H9 (cell line): ENCODE measurements around the gene PACC1. TPM values are rescaled to one million over a fixed set of nuclear protein-coding genes. Genes with fewer than 3 reads are reported as not detected.
A peak's percentile ranks its signal among the peaks of the same experiment; 100 is the strongest.

ENCODE experiments used
- DNase-seq: peaks from one replicate; pipeline ENCODE4 v3.0.0-alpha.2; 2017
- H2AFZ ChIP-seq: one replicate; pipeline ENCODE4 v1.6.1; 2013; ENCODE audit warnings: mild to moderate bottlenecking, low read length, control low read depth, moderate library complexity
- H2AK5ac ChIP-seq: 2 replicates; pipeline ENCODE4 v1.6.1; 2013; ENCODE audit warnings: low read length, control low read depth, mixed read lengths; ENCODE audit not compliant: insufficient read length
- H2BK120ac ChIP-seq: one replicate; pipeline ENCODE4 v1.6.1; 2013; ENCODE audit warnings: low read depth, mild to moderate bottlenecking, low read length, control low read depth, inconsistent platforms; ENCODE audit not compliant: poor library complexity, severe bottlenecking
- H2BK12ac ChIP-seq: 2 replicates; pipeline ENCODE4 v1.6.1; 2013; ENCODE audit warnings: low read length, control low read depth, mixed read lengths, low read depth; ENCODE audit not compliant: insufficient read length
- H2BK15ac ChIP-seq: 2 replicates; pipeline ENCODE4 v1.6.1; 2013; ENCODE audit warnings: low read depth, low read length, control low read depth
- H2BK20ac ChIP-seq: one replicate; pipeline ENCODE4 v1.6.1; 2013; ENCODE audit warnings: low read depth, mild to moderate bottlenecking, low read length, control low read depth, inconsistent platforms; ENCODE audit not compliant: poor library complexity, severe bottlenecking
- H2BK5ac ChIP-seq: 2 replicates; pipeline ENCODE4 v1.6.1; 2013; ENCODE audit warnings: low read length, control low read depth, mixed read lengths; ENCODE audit not compliant: insufficient read length
- H3K14ac ChIP-seq: 2 replicates; pipeline ENCODE4 v1.6.1; 2013; ENCODE audit warnings: low read length, control low read depth; ENCODE audit not compliant: insufficient read depth
- H3K18ac ChIP-seq: 2 replicates; pipeline ENCODE4 v1.6.1; 2013; ENCODE audit warnings: low read depth, mild to moderate bottlenecking, mixed read lengths, low read length, control low read depth; ENCODE audit not compliant: insufficient read length
- H3K23ac ChIP-seq: 2 replicates; pipeline ENCODE4 v1.6.1; 2013; ENCODE audit warnings: low read length, control low read depth, mixed read lengths, low read depth; ENCODE audit not compliant: insufficient read length
- H3K23me2 ChIP-seq: 2 replicates; pipeline ENCODE4 v1.6.1; 2013; ENCODE audit warnings: low read depth, mild to moderate bottlenecking, mixed read lengths, low read length, control low read depth; ENCODE audit not compliant: insufficient read length, poor library complexity, severe bottlenecking
- H3K27ac ChIP-seq: 2 replicates; pipeline ENCODE4 v1.5.1; 2013; ENCODE audit warnings: low read length, control low read depth, mixed read lengths, low read depth; ENCODE audit not compliant: insufficient read length
- H3K27me3 ChIP-seq: 2 replicates; pipeline ENCODE4 v1.6.1; 2013; ENCODE audit warnings: low read length, control low read depth, inconsistent platforms; ENCODE audit not compliant: insufficient read depth
- H3K4ac ChIP-seq: 2 replicates; pipeline ENCODE4 v1.6.1; 2013; ENCODE audit warnings: low read depth, mild to moderate bottlenecking, control low read depth, inconsistent platforms, low read length, moderate library complexity
- H3K4me1 ChIP-seq: 2 replicates; pipeline ENCODE4 v1.6.1; 2013; ENCODE audit warnings: low read length, control low read depth, inconsistent platforms; ENCODE audit not compliant: insufficient read depth
- H3K4me2 ChIP-seq: 2 replicates; pipeline ENCODE4 v1.6.1; 2013; ENCODE audit warnings: low read length, control low read depth, mixed read lengths; ENCODE audit not compliant: insufficient read length, insufficient read depth
- H3K56ac ChIP-seq: 2 replicates; pipeline ENCODE4 v1.6.1; 2013; ENCODE audit warnings: low read depth, mild to moderate bottlenecking, mixed read lengths, low read length, control low read depth; ENCODE audit not compliant: insufficient read length
- H3K79me1 ChIP-seq: 2 replicates; pipeline ENCODE4 v1.6.1; 2013; ENCODE audit warnings: low read depth, mild to moderate bottlenecking, moderate library complexity, low read length, control low read depth, inconsistent platforms; ENCODE audit not compliant: insufficient read depth, poor library complexity, severe bottlenecking
- H3K79me2 ChIP-seq: 2 replicates; pipeline ENCODE4 v1.6.1; 2013; ENCODE audit warnings: low read length, control low read depth, inconsistent platforms; ENCODE audit not compliant: insufficient read depth
- H3K9ac ChIP-seq: 2 replicates; pipeline ENCODE4 v1.6.1; 2013; ENCODE audit warnings: low read length, control low read depth, mixed read lengths; ENCODE audit not compliant: insufficient read length; ENCODE audit errors: extremely low read depth
- H3K9me3 ChIP-seq: one replicate; pipeline ENCODE4 v1.6.1; 2013; ENCODE audit warnings: low read depth, low read length, inconsistent platforms; ENCODE audit not compliant: control insufficient read depth
- H3T11ph ChIP-seq: one replicate; pipeline ENCODE4 v1.6.1; 2013; ENCODE audit warnings: mild to moderate bottlenecking, low read length, control low read depth, inconsistent platforms
- H4K20me1 ChIP-seq: one replicate; pipeline ENCODE4 v1.6.1; 2013; ENCODE audit not compliant: control insufficient read depth, insufficient read length, insufficient read depth
- H4K5ac ChIP-seq: 2 replicates; pipeline ENCODE4 v1.6.1; 2013; ENCODE audit warnings: low read depth, mild to moderate bottlenecking, mixed read lengths, low read length, control low read depth; ENCODE audit not compliant: insufficient read length
- H4K8ac ChIP-seq: replicated peaks from 2 replicates; pipeline ENCODE4 v1.6.1; 2013; ENCODE audit warnings: low read length, control low read depth, mixed read lengths, low read depth; ENCODE audit not compliant: insufficient read length
- H4K91ac ChIP-seq: 2 replicates; pipeline ENCODE4 v1.6.1; 2013; ENCODE audit warnings: low read depth, mild to moderate bottlenecking, moderate library complexity, mixed read lengths, low read length, control low read depth; ENCODE audit not compliant: insufficient read length
- H3K27ac Mint-ChIP-seq, 3 experiments: 2 replicates in 2 of 3; 3 replicates in 1 of 3; pipeline ENCODE4 v1.8.0; 2020 to 2021; ENCODE audit warnings: mixed read lengths in 3 of 3, mild to moderate bottlenecking in 1 of 3, moderate library complexity in 1 of 3
- H3K27me3 Mint-ChIP-seq: 2 replicates; pipeline ENCODE4 v1.8.0; 2021; ENCODE audit warnings: low read depth, mild to moderate bottlenecking, moderate library complexity, mixed read lengths
- H3K36me3 Mint-ChIP-seq, 3 experiments: 2 replicates in 2 of 3; 3 replicates in 1 of 3; pipeline ENCODE4 v1.8.0; 2020 to 2021; ENCODE audit warnings: low read depth in 3 of 3, mixed read lengths in 3 of 3; ENCODE audit not compliant: insufficient read depth in 1 of 3
- H3K4me1 Mint-ChIP-seq, 2 experiments: 2 replicates each; pipeline ENCODE4 v1.8.0; 2020; ENCODE audit warnings: mixed read lengths in 2 of 2
- H3K4me3 Mint-ChIP-seq, 2 experiments: 2 replicates in 1 of 2; 3 replicates in 1 of 2; pipeline ENCODE4 v1.8.0; 2020 to 2021; ENCODE audit warnings: mild to moderate bottlenecking in 2 of 2, mixed read lengths in 2 of 2, moderate library complexity in 1 of 2
- H3K9me3 Mint-ChIP-seq, 2 experiments: 2 replicates in 1 of 2; 3 replicates in 1 of 2; pipeline ENCODE4 v1.8.0; 2020; ENCODE audit warnings: mild to moderate bottlenecking in 2 of 2, mixed read lengths in 2 of 2, moderate library complexity in 1 of 2
- WGBS: extraction: QIAGEN DNeasy Blood & Tissue Kit; methylation state at CpG from one replicate; pipeline ENCODE4 v1.1.7; 2013; ENCODE audit warnings: missing lambda C conversion rate, low lambda C conversion rate, mixed read lengths; ENCODE audit not compliant: insufficient read length; ENCODE audit errors: extremely low coverage; 5-methylcytosine and 5-hydroxymethylcytosine counted together
- total RNA-seq: library from RNA; stranded (reverse); gene quantifications from 2 replicates; pipeline ENCODE4 v1.2.1, GENCODE V29; 2021
- TF ChIP-seq, protein P1 (sequence below): fragments of 200-600 bp; sonication (generic); conservative IDR thresholded peaks from 3 replicates; pipeline ENCODE4 v1.8.0; 2021; ENCODE audit warnings: antibody characterized with exemption, mild to moderate bottlenecking

Gene PACC1
- total RNA-seq, 1 experiment from 2014 or later = 10.9 TPM

DNA sequence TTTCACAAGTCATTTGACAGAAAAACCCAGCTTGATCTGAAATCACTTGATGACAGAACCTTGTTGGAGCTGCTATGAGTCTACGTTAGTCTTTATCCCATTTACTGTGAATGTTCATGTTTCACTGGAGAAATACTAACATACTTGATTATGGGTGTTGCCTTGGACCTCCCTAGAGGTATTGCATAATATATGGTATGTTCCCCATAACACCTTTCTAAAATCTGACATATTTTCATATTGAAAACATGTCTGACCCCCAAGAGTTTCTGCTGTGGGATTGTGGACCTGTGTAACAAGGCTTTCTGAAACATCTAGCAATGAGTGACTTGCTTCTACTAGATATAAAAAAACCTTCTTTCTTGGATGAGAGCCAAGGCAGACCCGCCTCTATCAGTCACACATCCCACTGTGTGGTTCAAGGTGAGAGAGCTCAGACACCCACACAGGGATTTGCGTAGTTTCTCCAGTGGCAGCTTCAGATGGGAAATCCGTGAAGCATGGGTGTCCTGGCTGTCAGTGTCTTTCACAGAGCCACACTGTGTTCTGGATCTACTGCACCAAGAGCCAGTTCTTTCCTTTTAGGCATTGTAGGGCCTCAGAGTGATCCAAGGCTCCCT is 22.6 kb upstream of the PACC1 start:
- Mint-ChIP-seq H3K4me3 (no peak overlapping the region), H3K4me1 (peaks cover 2 to 9% of the 10 kb centered on the region in 2 experiments), H3K27ac (peak overlapping the region in 1 of 3 experiments; percentile 54; a peak in 1 of 7 replicates), H3K36me3 (no peaks in the 10 kb centered on the region), H3K9me3 (no peaks in the 10 kb centered on the region), H3K27me3 (peaks cover 13% of the 10 kb centered on the region)
- no peak overlapping the region for H3T11ph ChIP-seq
- no peak overlapping the region for H3K56ac ChIP-seq
- H3K9ac ChIP-seq = no peak overlapping the region
- H4K5ac ChIP-seq = no peak overlapping the region
- no peaks in the 10 kb centered on the region for H3K9me3 ChIP-seq
- no peak overlapping the region for H2AFZ ChIP-seq
- no peak overlapping the region for H3K27ac ChIP-seq
- no peak overlapping the region for H3K18ac ChIP-seq
- H3K4ac ChIP-seq = no peak overlapping the region
- no peaks in the 10 kb centered on the region for H3K4me1 ChIP-seq
- H3K23me2 ChIP-seq = peaks cover 4% of the 10 kb centered on the region
- H2AK5ac ChIP-seq = no peak overlapping the region
- H3K14ac ChIP-seq = no peak overlapping the region
- no peak overlapping the region for H2BK5ac ChIP-seq
- H2BK15ac ChIP-seq = no peak overlapping the region
- H4K20me1 ChIP-seq = no peaks in the 10 kb centered on the region
- H3K4me2 ChIP-seq = no peak overlapping the region
- H3K23ac ChIP-seq = no peak overlapping the region
- no peaks in the 10 kb centered on the region for H3K79me1 ChIP-seq
- no peak overlapping the region for H4K8ac ChIP-seq
- H3K79me2 ChIP-seq = no peaks in the 10 kb centered on the region
- WGBS = no CpG with 5 or more reads among the region's 4 CpGs
- no peak overlapping the region for H4K91ac ChIP-seq
- no peaks in the 10 kb centered on the region for H3K27me3 ChIP-seq
- no peak overlapping the region for H2BK120ac ChIP-seq
- H2BK20ac ChIP-seq = no peak overlapping the region
- DNase-seq = no peak
- TF ChIP-seq, protein P1, sequence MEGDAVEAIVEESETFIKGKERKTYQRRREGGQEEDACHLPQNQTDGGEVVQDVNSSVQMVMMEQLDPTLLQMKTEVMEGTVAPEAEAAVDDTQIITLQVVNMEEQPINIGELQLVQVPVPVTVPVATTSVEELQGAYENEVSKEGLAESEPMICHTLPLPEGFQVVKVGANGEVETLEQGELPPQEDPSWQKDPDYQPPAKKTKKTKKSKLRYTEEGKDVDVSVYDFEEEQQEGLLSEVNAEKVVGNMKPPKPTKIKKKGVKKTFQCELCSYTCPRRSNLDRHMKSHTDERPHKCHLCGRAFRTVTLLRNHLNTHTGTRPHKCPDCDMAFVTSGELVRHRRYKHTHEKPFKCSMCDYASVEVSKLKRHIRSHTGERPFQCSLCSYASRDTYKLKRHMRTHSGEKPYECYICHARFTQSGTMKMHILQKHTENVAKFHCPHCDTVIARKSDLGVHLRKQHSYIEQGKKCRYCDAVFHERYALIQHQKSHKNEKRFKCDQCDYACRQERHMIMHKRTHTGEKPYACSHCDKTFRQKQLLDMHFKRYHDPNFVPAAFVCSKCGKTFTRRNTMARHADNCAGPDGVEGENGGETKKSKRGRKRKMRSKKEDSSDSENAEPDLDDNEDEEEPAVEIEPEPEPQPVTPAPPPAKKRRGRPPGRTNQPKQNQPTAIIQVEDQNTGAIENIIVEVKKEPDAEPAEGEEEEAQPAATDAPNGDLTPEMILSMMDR = no peak
- H2BK12ac ChIP-seq = no peak overlapping the region
